IgD-negative memory B cell (primary cell): ENCODE measurements around the gene SLC25A26. TPM values are rescaled to one million over a fixed set of nuclear protein-coding genes. Genes with fewer than 3 reads are reported as not detected.

Source experiments
- H3K27ac Mint-ChIP-seq, 3 donors: one replicate each; pipeline ENCODE4 v1.8.0; 2020 to 2022; ENCODE audit warnings: mild to moderate bottlenecking in 3 of 3, mixed read lengths in 3 of 3, moderate library complexity in 1 of 3
- H3K27me3 Mint-ChIP-seq: one replicate; pipeline ENCODE4 v1.8.0; 2021; ENCODE audit warnings: mixed read lengths
- H3K36me3 Mint-ChIP-seq: one replicate; pipeline ENCODE4 v1.8.0; 2020; ENCODE audit warnings: mild to moderate bottlenecking, mixed read lengths
- H3K4me1 Mint-ChIP-seq, 3 donors: one replicate each; pipeline ENCODE4 v1.8.0; 2020 to 2022; ENCODE audit warnings: mixed read lengths in 3 of 3, mild to moderate bottlenecking in 1 of 3
- H3K4me3 Mint-ChIP-seq, 4 donors: one replicate each; pipeline ENCODE4 v1.8.0; 2020 to 2022; ENCODE audit warnings: mild to moderate bottlenecking in 4 of 4, mixed read lengths in 4 of 4, moderate library complexity in 3 of 4
- H3K9me3 Mint-ChIP-seq, 3 donors: one replicate each; pipeline ENCODE4 v1.8.0; 2020 to 2021; ENCODE audit warnings: mixed read lengths in 3 of 3, mild to moderate bottlenecking in 1 of 3
- polyA plus RNA-seq: library from polyadenylated mRNA; unstranded; fragments of 300-500 nt; fragmentation: Illumina TruSeq; gene quantifications from one replicate; pipeline ENCODE4 v1.2.3, GENCODE V29; 2021

SLC25A26 gene
- polyA plus RNA-seq, 1 donor from 2014 or later, result 42.7 TPM

GRCh38 chr3:66376568-66376967 is 155.8 kb downstream of the SLC25A26 start:
- Mint-ChIP-seq H3K27ac (peak overlapping the region in 1 of 3 donors; percentile 31), H3K4me3 (no peak overlapping the region), H3K27me3 (no peaks in the 10 kb centered on the region), H3K4me1 (no peaks in the 10 kb centered on the region), H3K36me3 (peaks cover 12% of the 10 kb centered on the region), H3K9me3 (no peaks in the 10 kb centered on the region)

- H3K27me3 Mint-ChIP-seq, result no peaks in the 10 kb centered on the region
- no peak overlapping the region for H3K4me3 Mint-ChIP-seq
- peak overlapping the region in 1 of 3 donors; percentile 13 for H3K27ac Mint-ChIP-seq
- no peaks in the 10 kb centered on the region for H3K9me3 Mint-ChIP-seq
- H3K36me3 Mint-ChIP-seq, result peaks cover 19% of the 10 kb centered on the region
- H3K4me1 Mint-ChIP-seq, result no peaks in the 10 kb centered on the region
Observed at GRCh38 chr3:66377800-66378199, 157.0 kb downstream of the SLC25A26 start.

GRCh38 chr3:66378256-66378655 is 157.5 kb downstream of the SLC25A26 start:
- Mint-ChIP-seq H3K4me3 (no peak overlapping the region), H3K9me3 (no peaks in the 10 kb centered on the region), H3K36me3 (peaks cover 18% of the 10 kb centered on the region), H3K27me3 (no peaks in the 10 kb centered on the region), H3K27ac (peak overlapping the region in 1 of 3 donors; percentile 13), H3K4me1 (peaks cover 0 to under 1% (median 0%) of the 10 kb centered on the region in 3 donors)

GRCh38 chr3:66379565-66379964 is 158.8 kb downstream of the SLC25A26 start:
- peaks cover 23% of the 10 kb centered on the region for H3K36me3 Mint-ChIP-seq
- H3K27ac Mint-ChIP-seq, result peak overlapping the region in 1 of 3 donors; percentile 47
- peaks cover 0 to 6% (median 0%) of the 10 kb centered on the region in 3 donors for H3K4me1 Mint-ChIP-seq

GRCh38 chr3:66380200-66380932 is 159.6 kb downstream of the SLC25A26 start:
- Mint-ChIP-seq H3K36me3 (peaks cover 29% of the 10 kb centered on the region), H3K4me1 (peaks cover 0 to 6% (median 0%) of the 10 kb centered on the region in 3 donors), H3K9me3 (no peaks in the 10 kb centered on the region), H3K27me3 (no peaks in the 10 kb centered on the region), H3K27ac (peak overlapping the region in 1 of 3 donors; percentile 47), H3K4me3 (no peak overlapping the region)

More at GRCh38 chr3:66379565-66379964, 158.8 kb downstream of the SLC25A26 start:
- Mint-ChIP-seq H3K4me3 (no peak overlapping the region), H3K27me3 (no peaks in the 10 kb centered on the region), H3K9me3 (no peaks in the 10 kb centered on the region)

- Mint-ChIP-seq H3K36me3 (peaks cover 29% of the 10 kb centered on the region), H3K27ac (no peak overlapping the region), H3K9me3 (no peaks in the 10 kb centered on the region), H3K4me1 (peaks cover 9 to 15% (median 10%) of the 10 kb centered on the region in 3 donors), H3K27me3 (no peaks in the 10 kb centered on the region), H3K4me3 (no peak overlapping the region)
Observed at GRCh38 chr3:66381626-66382025, 160.8 kb downstream of the SLC25A26 start.

GRCh38 chr3:66382142-66382541 is 161.3 kb downstream of the SLC25A26 start:
- peak overlapping the region in 1 of 3 donors; percentile 39 for H3K27ac Mint-ChIP-seq
- H3K27me3 Mint-ChIP-seq, result no peaks in the 10 kb centered on the region
- peaks cover 14 to 19% (median 15%) of the 10 kb centered on the region in 3 donors for H3K4me1 Mint-ChIP-seq
- no peak overlapping the region for H3K4me3 Mint-ChIP-seq
- peaks cover 29% of the 10 kb centered on the region for H3K36me3 Mint-ChIP-seq
- H3K9me3 Mint-ChIP-seq, result no peaks in the 10 kb centered on the region

GRCh38 chr3:66383023-66383422 is 162.2 kb downstream of the SLC25A26 start:
- Mint-ChIP-seq H3K27ac (peak overlapping the region in 1 of 3 donors; percentile 34), H3K9me3 (no peaks in the 10 kb centered on the region), H3K4me3 (no peak overlapping the region), H3K4me1 (peaks cover 19 to 23% (median 20%) of the 10 kb centered on the region in 3 donors), H3K36me3 (peaks cover 28% of the 10 kb centered on the region), H3K27me3 (no peaks in the 10 kb centered on the region)

GRCh38 chr3:66383998-66384745 is 163.4 kb downstream of the SLC25A26 start:
- Mint-ChIP-seq H3K4me3 (no peak overlapping the region), H3K27me3 (no peaks in the 10 kb centered on the region), H3K27ac (peak overlapping the region; percentile 34 to 71 (median 56)), H3K9me3 (no peaks in the 10 kb centered on the region), H3K36me3 (peaks cover 24% of the 10 kb centered on the region), H3K4me1 (peaks cover 24 to 26% (median 26%) of the 10 kb centered on the region in 3 donors)

- H3K36me3 Mint-ChIP-seq, result peaks cover 22% of the 10 kb centered on the region
- H3K4me1 Mint-ChIP-seq, result peaks cover 32 to 35% (median 33%) of the 10 kb centered on the region in 3 donors
- no peaks in the 10 kb centered on the region for H3K9me3 Mint-ChIP-seq
- H3K27me3 Mint-ChIP-seq, result no peaks in the 10 kb centered on the region
- peak overlapping the region in 1 of 3 donors; percentile 68 for H3K27ac Mint-ChIP-seq
- H3K4me3 Mint-ChIP-seq, result no peak overlapping the region
Observed at GRCh38 chr3:66385066-66385465, 164.3 kb downstream of the SLC25A26 start.

GRCh38 chr3:66386011-66386924 is 165.5 kb downstream of the SLC25A26 start:
- Mint-ChIP-seq H3K4me1 (peaks cover 36 to 42% (median 40%) of the 10 kb centered on the region in 3 donors), H3K36me3 (peaks cover 22% of the 10 kb centered on the region), H3K4me3 (peak overlapping the region; percentile 47 to 83 (median 64)), H3K27ac (peak overlapping the region; percentile 84 to 91 (median 84)), H3K27me3 (no peaks in the 10 kb centered on the region), H3K9me3 (no peaks in the 10 kb centered on the region)

GRCh38 chr3:66386925-66387650 is 166.3 kb downstream of the SLC25A26 start:
- Mint-ChIP-seq H3K36me3 (peaks cover 22% of the 10 kb centered on the region), H3K4me3 (peak overlapping the region; percentile 30 to 83 (median 64)), H3K27me3 (no peaks in the 10 kb centered on the region), H3K9me3 (peaks cover 0 to 3% (median 3%) of the 10 kb centered on the region in 3 donors), H3K27ac (peak overlapping the region; percentile 84 to 91 (median 84)), H3K4me1 (peaks cover 36 to 46% (median 46%) of the 10 kb centered on the region in 3 donors)

- Mint-ChIP-seq H3K4me1 (peaks cover 47 to 70% (median 66%) of the 10 kb centered on the region in 3 donors), H3K27me3 (no peaks in the 10 kb centered on the region), H3K9me3 (peaks cover 0 to 4% (median 3%) of the 10 kb centered on the region in 3 donors), H3K36me3 (peaks cover under 1% of the 10 kb centered on the region), H3K27ac (peak overlapping the region; percentile 43 to 71 (median 45)), H3K4me3 (peak overlapping the region in 3 of 4 donors; percentile 5 to 59 (median 22))
Observed at GRCh38 chr3:66390013-66390412, 169.2 kb downstream of the SLC25A26 start.

- Mint-ChIP-seq H3K4me3 (peak overlapping the region in 3 of 4 donors; percentile 78 to 89 (median 82)), H3K9me3 (peaks cover 0 to 4% (median 3%) of the 10 kb centered on the region in 3 donors), H3K27ac (peak overlapping the region; percentile 22 to 87 (median 73)), H3K36me3 (no peaks in the 10 kb centered on the region), H3K4me1 (peaks cover 31 to 52% (median 47%) of the 10 kb centered on the region in 3 donors), H3K27me3 (no peaks in the 10 kb centered on the region)
Observed at GRCh38 chr3:66392512-66392911, 171.7 kb downstream of the SLC25A26 start.
